ENCODE results near the gene CCDC154. TPM values are rescaled to one million over a fixed set of nuclear protein-coding genes. Genes with fewer than 3 reads are reported as not detected.

CCDC154 gene
- total and polyA plus RNA-seq, 2 experiments from 2014 or later, result 0.18 TPM; not detected in 1

DNA sequence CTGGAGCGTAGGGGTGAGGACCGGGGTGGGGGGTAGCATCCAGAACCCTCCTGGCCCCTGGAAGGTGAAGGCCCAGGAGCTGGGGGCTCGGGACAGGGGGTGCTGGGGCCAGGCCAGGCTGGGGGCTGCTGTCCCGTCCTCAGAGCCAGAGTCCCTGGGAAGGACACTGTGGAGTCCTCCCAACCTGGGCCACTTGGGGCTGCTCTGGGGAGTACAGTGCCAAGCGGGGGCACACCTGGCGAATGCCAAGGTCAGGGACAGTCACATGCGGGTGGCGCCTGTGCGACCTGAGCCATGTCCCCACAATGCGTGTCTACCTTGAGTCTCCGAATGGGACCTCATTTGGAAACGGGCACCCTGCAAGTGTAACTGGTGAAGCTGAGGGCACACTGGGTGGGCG is 14.7 kb downstream of the CCDC154 start:
- H3K27me3 ChIP-seq (replicated peaks; ENCODE audit: insufficient read depth), result no peaks in the 10 kb centered on the region
- H3F3A ChIP-seq (ENCODE audit: insufficient read depth), result no peaks in the 10 kb centered on the region
- H3K4me1 ChIP-seq (ENCODE audit: insufficient read depth), result no peaks in the 10 kb centered on the region
- H3K9me2 ChIP-seq (ENCODE audit: insufficient read depth), result no peaks in the 10 kb centered on the region
- H3K9me3 ChIP-seq (ENCODE audit: low read depth), result no peaks in the 10 kb centered on the region
- no peaks in the 10 kb centered on the region for H3K36me3 ChIP-seq (ENCODE audit: low read depth)
- H3K4me3 ChIP-seq, result no peak overlapping the region
- H4K20me1 ChIP-seq (ENCODE audit: insufficient read depth), result no peaks in the 10 kb centered on the region
- no peak for DNase-seq
- no peaks in the 10 kb centered on the region for H3K79me2 ChIP-seq (ENCODE audit: insufficient read depth)
- no peak overlapping the region for H2AFZ ChIP-seq
- in situ Hi-C loops (cut with MboI), result no loop called here
- no peak overlapping the region for H3K9ac ChIP-seq
- no peak for TF ChIP-seq EZH2 (IDR thresholded peaks at IDR 0.05; ENCODE audit: insufficient read depth, poor library complexity, severe bottlenecking)
- no peak for TF ChIP-seq EZH2phosphoT487 (IDR thresholded peaks at IDR 0.05; ENCODE audit: insufficient read depth, low read depth)
- no peak overlapping the region for H3K4me2 ChIP-seq (ENCODE audit: unreplicated experiment)
- 82 to 83% methylated on average over 11 to 13 of the region's 13 CpGs for WGBS, 2 experiments (ENCODE audit: low coverage in 1 of 2, low lambda C conversion rate in 2 of 2, missing lambda C conversion rate in 2 of 2)
- no peak overlapping the region for H3K27ac ChIP-seq

DNA sequence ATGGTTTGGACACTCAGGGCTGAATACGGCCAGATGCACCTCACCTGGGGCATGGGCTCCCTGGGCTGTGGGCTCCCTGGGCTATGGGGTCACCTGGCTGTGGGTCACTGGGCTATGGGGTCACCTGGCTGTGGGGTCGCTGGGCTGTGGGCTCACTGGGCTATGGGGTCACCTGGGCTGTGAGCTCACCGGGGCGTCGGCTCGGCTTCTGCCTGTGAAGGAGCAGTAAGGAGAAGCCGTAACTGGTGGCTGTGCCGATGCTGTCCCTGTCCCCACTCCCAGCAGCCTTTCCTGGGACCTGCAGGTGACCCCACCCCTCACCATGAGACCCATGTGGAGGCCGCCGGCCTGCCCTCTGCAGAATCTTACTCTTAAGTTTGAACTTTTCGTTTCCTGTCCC is 15.3 kb downstream of the CCDC154 start:
- Histone ChIP-seq H3K9ac (no peak overlapping the region), H3K27ac (no peak overlapping the region), H3K27me3 (replicated peaks; ENCODE audit: insufficient read depth) (no peaks in the 10 kb centered on the region), H4K20me1 (ENCODE audit: insufficient read depth) (no peaks in the 10 kb centered on the region), H2AFZ (no peak overlapping the region), H3F3A (ENCODE audit: insufficient read depth) (no peaks in the 10 kb centered on the region), H3K79me2 (ENCODE audit: insufficient read depth) (no peaks in the 10 kb centered on the region), H3K4me3 (no peak overlapping the region), H3K4me2 (ENCODE audit: unreplicated experiment) (no peak overlapping the region), H3K9me3 (ENCODE audit: low read depth) (no peaks in the 10 kb centered on the region), H3K36me3 (ENCODE audit: low read depth) (no peaks in the 10 kb centered on the region), H3K4me1 (ENCODE audit: insufficient read depth) (no peaks in the 10 kb centered on the region), H3K9me2 (ENCODE audit: insufficient read depth) (no peaks in the 10 kb centered on the region)
- no peak for DNase-seq
- TF ChIP-seq EZH2 (IDR thresholded peaks at IDR 0.05; ENCODE audit: insufficient read depth, poor library complexity, severe bottlenecking) (no peak), EZH2phosphoT487 (IDR thresholded peaks at IDR 0.05; ENCODE audit: insufficient read depth, low read depth) (no peak)
- in situ Hi-C loops (cut with MboI), result no loop called here
- 62 to 74% methylated on average over 10 to 11 of the region's 11 CpGs for WGBS, 2 experiments (ENCODE audit: low coverage in 1 of 2, low lambda C conversion rate in 2 of 2, missing lambda C conversion rate in 2 of 2)

DNA sequence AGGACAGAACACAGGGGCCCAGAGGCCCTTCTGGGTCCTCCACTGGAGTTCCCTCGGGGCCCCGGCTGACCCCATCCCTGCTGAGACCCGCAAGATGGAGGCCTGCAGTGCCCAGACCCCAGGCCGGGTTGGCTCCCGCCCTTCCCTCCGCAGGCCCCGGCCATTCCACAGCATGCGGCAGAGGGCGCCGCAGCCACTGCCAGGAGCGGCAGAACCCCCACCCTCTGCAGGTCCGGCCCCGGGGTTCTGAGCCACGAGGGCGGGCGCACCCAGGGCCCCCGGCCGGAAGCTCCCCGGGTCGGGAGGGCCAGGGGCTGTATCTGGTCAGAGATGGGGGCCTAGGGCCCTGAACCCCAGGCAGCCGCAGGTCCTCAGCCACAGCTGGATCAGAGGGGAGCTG is 15.8 kb downstream of the CCDC154 start:
- 22 to 28% methylated on average over 18 to 21 of the region's 21 CpGs for WGBS, 2 experiments (ENCODE audit: low coverage in 1 of 2, low lambda C conversion rate in 2 of 2, missing lambda C conversion rate in 2 of 2)
- H3K9me2 ChIP-seq (ENCODE audit: insufficient read depth), result no peaks in the 10 kb centered on the region
- H3F3A ChIP-seq (ENCODE audit: insufficient read depth), result no peaks in the 10 kb centered on the region
- H3K4me2 ChIP-seq (ENCODE audit: unreplicated experiment), result no peak overlapping the region
- no peak overlapping the region for H3K4me3 ChIP-seq
- H3K27ac ChIP-seq, result no peak overlapping the region
- no peak overlapping the region for H2AFZ ChIP-seq
- DNase-seq, result peak; percentile 40
- in situ Hi-C loops (cut with MboI), result no loop called here
- no peak overlapping the region for H3K9ac ChIP-seq
- no peaks in the 10 kb centered on the region for H4K20me1 ChIP-seq (ENCODE audit: insufficient read depth)
- H3K27me3 ChIP-seq (replicated peaks; ENCODE audit: insufficient read depth), result no peaks in the 10 kb centered on the region
- no peak for TF ChIP-seq EZH2phosphoT487 (IDR thresholded peaks at IDR 0.05; ENCODE audit: insufficient read depth, low read depth)
- TF ChIP-seq EZH2 (IDR thresholded peaks at IDR 0.05; ENCODE audit: insufficient read depth, poor library complexity, severe bottlenecking), result no peak
- no peaks in the 10 kb centered on the region for H3K36me3 ChIP-seq (ENCODE audit: low read depth)
- no peaks in the 10 kb centered on the region for H3K9me3 ChIP-seq (ENCODE audit: low read depth)
- no peaks in the 10 kb centered on the region for H3K79me2 ChIP-seq (ENCODE audit: insufficient read depth)
- no peaks in the 10 kb centered on the region for H3K4me1 ChIP-seq (ENCODE audit: insufficient read depth)

DNA sequence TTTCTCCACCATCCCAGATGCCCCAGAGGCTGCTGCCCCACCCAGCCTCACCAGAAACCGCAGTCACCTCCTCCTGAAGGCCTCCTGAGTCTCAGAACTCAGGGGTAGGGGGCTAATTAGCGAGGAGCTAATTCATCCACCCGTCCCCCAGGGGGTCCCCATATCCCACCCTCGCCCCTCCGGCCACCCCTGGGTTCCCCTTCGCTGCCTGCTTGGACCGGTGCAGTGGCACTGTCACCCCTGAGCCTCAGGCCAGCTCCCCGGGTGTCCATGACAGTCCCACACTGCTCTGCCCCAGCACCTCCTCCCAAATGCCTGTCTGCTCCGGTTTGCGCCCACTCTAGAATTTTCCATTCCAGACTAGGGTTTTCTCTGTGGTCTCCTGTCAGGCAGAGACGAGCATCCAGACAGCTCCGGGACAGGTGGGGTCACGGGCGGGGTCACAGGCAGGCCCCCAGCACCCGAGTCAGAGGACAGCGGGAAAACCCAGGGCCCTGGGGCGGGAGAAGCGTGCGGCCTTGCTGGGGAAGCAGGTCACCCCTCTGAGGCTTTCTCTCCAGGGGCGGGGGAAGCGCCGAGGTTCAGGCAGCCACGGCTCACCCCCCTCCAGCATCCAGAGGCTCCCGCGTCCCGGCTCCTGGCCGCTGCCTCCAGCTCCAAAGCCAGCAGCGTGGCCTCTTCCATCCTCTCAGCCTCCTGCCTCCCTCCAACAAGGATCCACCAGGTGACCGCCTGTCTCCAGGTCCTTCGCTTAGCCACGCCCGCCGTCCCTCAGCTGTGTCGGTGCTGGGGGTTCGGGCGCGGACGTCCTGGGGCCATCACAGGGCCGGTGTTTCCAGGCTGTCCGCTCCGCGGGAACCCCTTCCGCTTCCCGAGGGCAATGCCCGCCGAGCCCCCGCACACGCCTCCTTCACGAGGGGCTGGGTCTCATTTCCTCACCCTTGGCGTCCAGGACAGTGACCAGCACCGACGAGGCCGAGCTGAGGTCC is 16.6 kb downstream of the CCDC154 start:
- in situ Hi-C loops (cut with MboI), result no loop called here
- H3K36me3 ChIP-seq (ENCODE audit: low read depth), result no peaks in the 10 kb centered on the region

More for the DNA sequence above, 16.6 kb downstream of the CCDC154 start:
- WGBS, 2 experiments (ENCODE audit: low coverage in 1 of 2, low lambda C conversion rate in 2 of 2, missing lambda C conversion rate in 2 of 2), result 81 to 83% methylated on average over 40 to 53 of the region's 53 CpGs
- Histone ChIP-seq H3K9ac (no peak overlapping the region), H4K20me1 (ENCODE audit: insufficient read depth) (no peaks in the 10 kb centered on the region), H3F3A (ENCODE audit: insufficient read depth) (no peaks in the 10 kb centered on the region), H2AFZ (no peak overlapping the region), H3K79me2 (ENCODE audit: insufficient read depth) (no peaks in the 10 kb centered on the region), H3K4me1 (ENCODE audit: insufficient read depth) (no peaks in the 10 kb centered on the region), H3K9me3 (ENCODE audit: low read depth) (no peaks in the 10 kb centered on the region), H3K4me3 (no peak overlapping the region), H3K27ac (no peak overlapping the region), H3K27me3 (replicated peaks; ENCODE audit: insufficient read depth) (no peaks in the 10 kb centered on the region), H3K9me2 (ENCODE audit: insufficient read depth) (no peaks in the 10 kb centered on the region), H3K4me2 (ENCODE audit: unreplicated experiment) (no peak overlapping the region)
- no peak for TF ChIP-seq EZH2phosphoT487 (IDR thresholded peaks at IDR 0.05; ENCODE audit: insufficient read depth, low read depth)
- no peak for TF ChIP-seq EZH2 (IDR thresholded peaks at IDR 0.05; ENCODE audit: insufficient read depth, poor library complexity, severe bottlenecking)
- no peak for DNase-seq
